ENCODE measurements around the gene CROCC2. TPM values are rescaled to one million over a fixed set of nuclear protein-coding genes. Genes with fewer than 3 reads are reported as not detected.

The CROCC2 gene
- total and polyA plus RNA-seq, 10 of the 15 experiments (the other 5 are each of a cell fraction or from before 2014, with no cell fraction given), result not detected

DNA sequence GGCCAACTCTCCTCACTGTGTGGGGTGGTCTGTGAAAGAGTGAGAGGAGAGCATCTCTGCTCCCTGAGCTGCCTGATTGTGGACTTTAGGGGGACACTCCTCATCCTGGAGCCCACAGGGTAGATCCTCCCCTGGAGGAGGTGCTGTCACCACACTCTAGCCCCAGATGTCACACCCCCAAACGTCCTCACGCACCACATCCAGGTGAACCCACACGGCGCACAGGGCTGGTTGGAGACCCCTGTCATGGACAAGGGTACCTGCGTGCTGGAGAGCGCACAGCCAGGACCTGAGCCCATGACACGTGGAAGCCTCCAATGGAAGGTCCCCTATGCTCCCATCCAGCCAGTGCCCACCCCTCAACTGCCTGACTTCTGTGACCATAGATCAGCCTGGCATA, 27.0 kb upstream of the CROCC2 start:
- H3K4me2 ChIP-seq (ENCODE audit: control insufficient read depth, insufficient read depth), result no peak overlapping the region
- ATAC-seq (no peak), FAIRE-seq (no peak), DNase-seq (ENCODE audit: low read depth, low spot score) (no peak)
- RAD21 ChIA-PET (ENCODE audit: unreplicated experiment), result no interaction called here
- in situ Hi-C loops (cut with MboI), result no loop called here
- 39% methylated on average over 7 of the region's 7 CpGs for WGBS (ENCODE audit: insufficient coverage, insufficient replicate concordance, low lambda C conversion rate, missing lambda C conversion rate)
- H2AFZ ChIP-seq (ENCODE audit: control insufficient read depth, low read depth, low read length), result no peak overlapping the region
- H3K36me3 ChIP-seq (ENCODE audit: control insufficient read depth in 2 of 2, insufficient read depth in 2 of 2, low read length in 1 of 2), result no peaks in the 10 kb centered on the region
- no peak overlapping the region for H3K9ac ChIP-seq (ENCODE audit: control insufficient read depth, insufficient read depth, low read length)
- intact Hi-C loops (cut with micrococcal nuclease; ENCODE audit: unreplicated experiment), result no loop called here
- no peak overlapping the region for H3K27ac ChIP-seq (ENCODE audit: control insufficient read depth, insufficient read depth)
- no peak overlapping the region for H3K4me3 ChIP-seq
- no TSS peak for BruUV-seq (replicated peaks)
- SMC1A ChIA-PET (ENCODE audit: uncharacterized antibody, unreplicated experiment), result no interaction called here
- H3K9me3 ChIP-seq (replicated peaks; ENCODE audit: control insufficient read depth, insufficient read depth, low read length), result no peaks in the 10 kb centered on the region
- no peaks in the 10 kb centered on the region; a peak in 1 of 4 replicates for H3K27me3 ChIP-seq (replicated peaks in 1 of 2; ENCODE audit: control insufficient read depth in 2 of 2, insufficient read depth in 2 of 2, low read length in 1 of 2)
- H3K4me1 ChIP-seq (ENCODE audit: control insufficient read depth, insufficient read depth, low read length), result no peaks in the 10 kb centered on the region
- CTCF ChIA-PET, result no interaction called here
- H4K20me1 ChIP-seq (ENCODE audit: control insufficient read depth, insufficient read depth), result no peaks in the 10 kb centered on the region
- POLR2A ChIA-PET, result no interaction called here
- TF ChIP-seq PAX5 (IDR thresholded peaks at IDR 0.05; ENCODE audit: borderline replicate concordance, low read depth, low read length) (no peak), BRCA1 (IDR thresholded peaks at IDR 0.05; ENCODE audit: low read depth, low read length) (no peak), CHD1 (IDR thresholded peaks at IDR 0.05; ENCODE audit: low read depth, low read length) (no peak), NBN (IDR thresholded peaks at IDR 0.05) (no peak), FOXM1 (IDR thresholded peaks at IDR 0.05; ENCODE audit: low read depth, low read length) (no peak), MEF2B (IDR thresholded peaks at IDR 0.05; ENCODE audit: partially characterized antibody, poor library complexity, severe bottlenecking) (no peak), CBFB (IDR thresholded peaks at IDR 0.05; ENCODE audit: low read depth) (no peak), TBL1XR1 (IDR thresholded peaks at IDR 0.05; ENCODE audit: low read depth, low read length) (no peak), CBX5 (IDR thresholded peaks at IDR 0.05; ENCODE audit: low read depth) (no peak), ZNF622 (IDR thresholded peaks at IDR 0.05) (no peak), ZNF274 (IDR thresholded peaks at IDR 0.05; ENCODE audit: insufficient read depth, insufficient read length) (no peak)
- TF ChIP-seq, protein P1, sequence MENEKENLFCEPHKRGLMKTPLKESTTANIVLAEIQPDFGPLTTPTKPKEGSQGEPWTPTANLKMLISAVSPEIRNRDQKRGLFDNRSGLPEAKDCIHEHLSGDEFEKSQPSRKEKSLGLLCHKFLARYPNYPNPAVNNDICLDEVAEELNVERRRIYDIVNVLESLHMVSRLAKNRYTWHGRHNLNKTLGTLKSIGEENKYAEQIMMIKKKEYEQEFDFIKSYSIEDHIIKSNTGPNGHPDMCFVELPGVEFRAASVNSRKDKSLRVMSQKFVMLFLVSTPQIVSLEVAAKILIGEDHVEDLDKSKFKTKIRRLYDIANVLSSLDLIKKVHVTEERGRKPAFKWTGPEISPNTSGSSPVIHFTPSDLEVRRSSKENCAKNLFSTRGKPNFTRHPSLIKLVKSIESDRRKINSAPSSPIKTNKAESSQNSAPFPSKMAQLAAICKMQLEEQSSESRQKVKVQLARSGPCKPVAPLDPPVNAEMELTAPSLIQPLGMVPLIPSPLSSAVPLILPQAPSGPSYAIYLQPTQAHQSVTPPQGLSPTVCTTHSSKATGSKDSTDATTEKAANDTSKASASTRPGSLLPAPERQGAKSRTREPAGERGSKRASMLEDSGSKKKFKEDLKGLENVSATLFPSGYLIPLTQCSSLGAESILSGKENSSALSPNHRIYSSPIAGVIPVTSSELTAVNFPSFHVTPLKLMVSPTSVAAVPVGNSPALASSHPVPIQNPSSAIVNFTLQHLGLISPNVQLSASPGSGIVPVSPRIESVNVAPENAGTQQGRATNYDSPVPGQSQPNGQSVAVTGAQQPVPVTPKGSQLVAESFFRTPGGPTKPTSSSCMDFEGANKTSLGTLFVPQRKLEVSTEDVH (IDR thresholded peaks at IDR 0.05; ENCODE audit: low read depth, partially characterized antibody), result no peak
- TF ChIP-seq, protein P2, sequence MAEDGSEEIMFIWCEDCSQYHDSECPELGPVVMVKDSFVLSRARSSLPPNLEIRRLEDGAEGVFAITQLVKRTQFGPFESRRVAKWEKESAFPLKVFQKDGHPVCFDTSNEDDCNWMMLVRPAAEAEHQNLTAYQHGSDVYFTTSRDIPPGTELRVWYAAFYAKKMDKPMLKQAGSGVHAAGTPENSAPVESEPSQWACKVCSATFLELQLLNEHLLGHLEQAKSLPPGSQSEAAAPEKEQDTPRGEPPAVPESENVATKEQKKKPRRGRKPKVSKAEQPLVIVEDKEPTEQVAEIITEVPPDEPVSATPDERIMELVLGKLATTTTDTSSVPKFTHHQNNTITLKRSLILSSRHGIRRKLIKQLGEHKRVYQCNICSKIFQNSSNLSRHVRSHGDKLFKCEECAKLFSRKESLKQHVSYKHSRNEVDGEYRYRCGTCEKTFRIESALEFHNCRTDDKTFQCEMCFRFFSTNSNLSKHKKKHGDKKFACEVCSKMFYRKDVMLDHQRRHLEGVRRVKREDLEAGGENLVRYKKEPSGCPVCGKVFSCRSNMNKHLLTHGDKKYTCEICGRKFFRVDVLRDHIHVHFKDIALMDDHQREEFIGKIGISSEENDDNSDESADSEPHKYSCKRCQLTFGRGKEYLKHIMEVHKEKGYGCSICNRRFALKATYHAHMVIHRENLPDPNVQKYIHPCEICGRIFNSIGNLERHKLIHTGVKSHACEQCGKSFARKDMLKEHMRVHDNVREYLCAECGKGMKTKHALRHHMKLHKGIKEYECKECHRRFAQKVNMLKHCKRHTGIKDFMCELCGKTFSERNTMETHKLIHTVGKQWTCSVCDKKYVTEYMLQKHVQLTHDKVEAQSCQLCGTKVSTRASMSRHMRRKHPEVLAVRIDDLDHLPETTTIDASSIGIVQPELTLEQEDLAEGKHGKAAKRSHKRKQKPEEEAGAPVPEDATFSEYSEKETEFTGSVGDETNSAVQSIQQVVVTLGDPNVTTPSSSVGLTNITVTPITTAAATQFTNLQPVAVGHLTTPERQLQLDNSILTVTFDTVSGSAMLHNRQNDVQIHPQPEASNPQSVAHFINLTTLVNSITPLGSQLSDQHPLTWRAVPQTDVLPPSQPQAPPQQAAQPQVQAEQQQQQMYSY (CRISPR knock-in tag; IDR thresholded peaks at IDR 0.05), result no peak
- TF ChIP-seq, protein P3, sequence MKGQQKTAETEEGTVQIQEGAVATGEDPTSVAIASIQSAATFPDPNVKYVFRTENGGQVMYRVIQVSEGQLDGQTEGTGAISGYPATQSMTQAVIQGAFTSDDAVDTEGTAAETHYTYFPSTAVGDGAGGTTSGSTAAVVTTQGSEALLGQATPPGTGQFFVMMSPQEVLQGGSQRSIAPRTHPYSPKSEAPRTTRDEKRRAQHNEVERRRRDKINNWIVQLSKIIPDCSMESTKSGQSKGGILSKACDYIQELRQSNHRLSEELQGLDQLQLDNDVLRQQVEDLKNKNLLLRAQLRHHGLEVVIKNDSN (IDR thresholded peaks at IDR 0.05; ENCODE audit: borderline replicate concordance, extremely low read length, insufficient read depth, low read depth, low read length), result no peak
- TF ChIP-seq, protein P4, sequence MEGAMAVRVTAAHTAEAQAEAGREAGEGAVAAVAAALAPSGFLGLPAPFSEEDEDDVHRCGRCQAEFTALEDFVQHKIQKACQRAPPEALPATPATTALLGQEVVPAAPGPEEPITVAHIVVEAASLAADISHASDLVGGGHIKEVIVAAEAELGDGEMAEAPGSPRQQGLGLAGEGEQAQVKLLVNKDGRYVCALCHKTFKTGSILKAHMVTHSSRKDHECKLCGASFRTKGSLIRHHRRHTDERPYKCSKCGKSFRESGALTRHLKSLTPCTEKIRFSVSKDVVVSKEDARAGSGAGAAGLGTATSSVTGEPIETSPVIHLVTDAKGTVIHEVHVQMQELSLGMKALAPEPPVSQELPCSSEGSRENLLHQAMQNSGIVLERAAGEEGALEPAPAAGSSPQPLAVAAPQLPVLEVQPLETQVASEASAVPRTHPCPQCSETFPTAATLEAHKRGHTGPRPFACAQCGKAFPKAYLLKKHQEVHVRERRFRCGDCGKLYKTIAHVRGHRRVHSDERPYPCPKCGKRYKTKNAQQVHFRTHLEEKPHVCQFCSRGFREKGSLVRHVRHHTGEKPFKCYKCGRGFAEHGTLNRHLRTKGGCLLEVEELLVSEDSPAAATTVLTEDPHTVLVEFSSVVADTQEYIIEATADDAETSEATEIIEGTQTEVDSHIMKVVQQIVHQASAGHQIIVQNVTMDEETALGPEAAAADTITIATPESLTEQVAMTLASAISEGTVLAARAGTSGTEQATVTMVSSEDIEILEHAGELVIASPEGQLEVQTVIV (IDR thresholded peaks at IDR 0.05; ENCODE audit: borderline replicate concordance, partially characterized antibody), result no peak
- H3K79me2 ChIP-seq (ENCODE audit: control insufficient read depth, insufficient read depth, low read length), result no peaks in the 10 kb centered on the region

All from GM12878 (cell line).